HG03575 (cell line): Measurements from ENCODE around the gene MYCBP2.
"Not testable (repeated sequence)": the region's sequence is repeated elsewhere in the genome, so short reads cannot be mapped to it uniquely, and the experiment has no call there.

Experiments used
- ATAC-seq: cut with Tn5 transposase; IDR thresholded peaks from one replicate; pipeline ENCODE4 v1.9.1; 2021; ENCODE audit not compliant: unreplicated experiment, insufficient number of reproducible peaks, low FRiP score; ENCODE audit errors: extremely low read depth

Gene MYCBP2

DNA sequence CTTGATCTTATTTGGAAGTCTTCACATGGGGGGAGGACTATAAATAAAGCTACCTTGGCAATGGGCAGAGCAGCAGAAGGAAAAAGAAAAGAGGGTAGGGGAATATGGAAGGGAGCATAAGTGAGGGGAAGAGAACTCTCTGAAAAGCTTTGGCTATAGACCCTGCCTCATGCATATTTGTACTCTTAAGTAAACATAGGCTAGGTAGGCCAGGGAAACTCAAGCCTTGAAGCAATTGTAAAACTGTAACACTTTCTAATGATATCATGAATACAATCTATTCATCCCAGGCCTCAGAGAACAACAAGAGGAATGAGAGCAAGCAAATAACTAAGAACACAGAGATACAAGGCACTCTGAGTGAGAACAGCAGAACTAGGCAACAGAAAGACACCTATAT lies 20.4 kb downstream of the MYCBP2 start:
- no peak for ATAC-seq

- no peak for ATAC-seq
Measured at GRCh38 chr13:77305266-77305665, 21.6 kb downstream of the MYCBP2 start.

GRCh38 chr13:77300176-77301037 lies 26.5 kb downstream of the MYCBP2 start:
- no peak for ATAC-seq

DNA sequence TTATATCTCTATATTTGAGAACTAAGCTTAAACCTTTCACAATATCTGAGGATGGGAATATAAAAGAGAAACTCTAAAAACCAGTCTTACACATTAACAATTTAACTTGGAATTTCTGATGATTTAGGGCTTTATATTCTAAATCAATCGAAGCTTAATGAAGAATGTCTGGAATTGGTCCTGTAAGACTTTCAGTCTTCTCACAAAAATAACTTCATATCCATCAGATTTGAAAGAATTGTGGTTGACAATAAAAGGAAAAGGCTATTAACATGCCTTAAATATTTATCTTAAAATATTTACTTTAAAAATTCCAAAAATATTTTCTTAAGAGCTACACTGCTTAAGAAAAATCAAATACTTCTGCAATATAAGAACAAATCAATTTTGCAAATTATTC lies 27.3 kb downstream of the MYCBP2 start:
- no peak for ATAC-seq

GRCh38 chr13:77298426-77298825 lies 28.5 kb downstream of the MYCBP2 start:
- ATAC-seq = peak; percentile 46

DNA sequence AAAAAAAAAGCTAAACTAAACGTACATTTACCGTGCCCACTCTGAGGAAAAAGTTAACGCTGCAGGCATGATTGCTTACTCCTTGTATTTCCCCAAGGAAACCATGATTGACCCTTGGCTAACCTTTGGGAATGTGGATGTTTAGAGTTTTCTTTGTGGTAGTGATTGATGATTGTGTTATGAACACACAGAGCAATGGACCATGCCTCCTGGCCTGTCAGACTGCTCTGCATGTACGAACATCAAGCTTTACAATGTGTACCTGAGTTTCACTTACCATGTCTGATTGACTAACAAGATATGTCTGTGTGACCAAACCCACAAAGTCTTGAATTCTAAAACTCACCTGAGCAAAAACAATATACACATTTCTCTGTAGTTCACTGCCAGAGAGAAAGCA lies 35.1 kb downstream of the MYCBP2 start:
- no peak for ATAC-seq

DNA sequence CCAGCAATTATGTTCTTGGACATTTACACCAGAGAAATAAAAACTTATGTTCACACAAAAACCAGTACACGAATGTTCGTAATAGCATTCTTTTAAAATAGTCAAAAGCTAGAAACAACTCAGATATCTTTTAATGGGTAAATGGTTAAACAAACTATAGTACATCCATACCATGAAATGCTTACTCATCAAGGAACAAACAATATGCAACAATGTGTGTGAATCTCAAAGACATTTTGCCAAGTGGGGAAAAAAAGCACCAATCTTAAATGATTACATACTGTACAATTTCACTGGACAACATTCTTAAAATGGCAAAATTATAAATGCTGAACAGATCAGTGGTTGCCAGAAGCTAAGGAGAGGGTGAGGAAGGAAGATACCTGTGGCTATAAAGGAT lies 36.6 kb downstream of the MYCBP2 start:
- no peak for ATAC-seq

GRCh38 chr13:77289851-77290250 lies 37.0 kb downstream of the MYCBP2 start:
- no peak for ATAC-seq

DNA sequence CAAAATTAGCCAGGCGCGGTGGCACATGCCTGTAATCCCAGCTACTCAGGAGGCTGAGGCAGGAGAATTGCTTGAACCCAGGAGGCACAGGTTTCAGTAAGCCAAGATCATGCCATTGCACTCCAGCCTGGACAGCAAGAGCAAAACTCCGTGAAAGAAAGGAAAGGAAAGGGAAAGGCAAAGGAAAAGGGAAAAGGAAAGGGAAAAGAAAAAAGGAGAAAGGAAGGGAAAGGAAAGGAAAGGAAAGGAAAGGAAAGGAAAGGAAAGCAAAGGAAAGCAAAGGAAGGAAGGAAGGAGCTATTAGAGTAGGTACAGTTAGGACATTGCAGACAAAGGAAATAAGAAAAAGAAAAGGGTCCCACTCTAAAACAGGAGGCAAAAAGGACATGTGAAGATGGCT lies 41.3 kb downstream of the MYCBP2 start:
- not testable (repeated sequence) for ATAC-seq

DNA sequence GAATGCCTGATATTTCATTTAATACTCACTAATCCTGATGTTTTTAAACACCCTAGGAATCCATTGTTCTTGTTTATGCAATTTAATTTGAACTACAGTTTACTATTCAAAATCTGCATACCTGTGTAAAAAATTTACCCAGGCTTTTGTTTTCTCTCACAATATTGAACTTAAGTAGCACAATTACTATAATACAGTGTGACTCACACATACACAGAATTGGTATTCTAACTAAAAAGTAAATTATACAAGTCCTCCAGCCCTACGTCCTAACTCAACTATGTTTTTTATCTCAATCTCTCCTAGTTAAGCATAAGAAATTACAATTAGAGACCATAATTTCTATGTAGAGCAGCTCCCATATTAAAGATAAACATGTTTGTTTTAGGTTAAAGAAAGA lies 41.8 kb downstream of the MYCBP2 start:
- no peak for ATAC-seq

GRCh38 chr13:77274126-77274525 lies 52.8 kb downstream of the MYCBP2 start:
- no peak for ATAC-seq

- no peak for ATAC-seq
Measured at GRCh38 chr13:77269141-77269540, 57.8 kb downstream of the MYCBP2 start.

DNA sequence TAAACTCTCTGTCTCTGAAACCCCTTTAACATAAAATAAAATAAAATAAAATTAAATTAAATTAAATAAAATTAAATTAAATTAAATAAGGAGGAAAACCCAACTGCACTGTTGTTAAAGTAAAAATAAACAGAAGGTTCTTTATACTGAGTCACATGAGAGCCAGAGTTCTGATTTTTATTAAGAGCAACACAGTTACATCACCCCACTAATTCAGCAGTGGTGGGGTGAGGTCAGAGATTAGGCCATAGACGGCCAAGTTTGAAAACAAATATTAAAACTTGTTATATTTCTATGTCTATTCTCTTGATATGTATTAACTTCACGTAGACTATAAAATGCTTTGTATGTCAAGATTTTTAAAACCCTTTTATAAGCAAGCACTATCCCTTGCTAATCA lies 59.5 kb downstream of the MYCBP2 start:
- no peak for ATAC-seq

- ATAC-seq = no peak
Measured at GRCh38 chr13:77265336-77265735, 61.6 kb downstream of the MYCBP2 start.

DNA sequence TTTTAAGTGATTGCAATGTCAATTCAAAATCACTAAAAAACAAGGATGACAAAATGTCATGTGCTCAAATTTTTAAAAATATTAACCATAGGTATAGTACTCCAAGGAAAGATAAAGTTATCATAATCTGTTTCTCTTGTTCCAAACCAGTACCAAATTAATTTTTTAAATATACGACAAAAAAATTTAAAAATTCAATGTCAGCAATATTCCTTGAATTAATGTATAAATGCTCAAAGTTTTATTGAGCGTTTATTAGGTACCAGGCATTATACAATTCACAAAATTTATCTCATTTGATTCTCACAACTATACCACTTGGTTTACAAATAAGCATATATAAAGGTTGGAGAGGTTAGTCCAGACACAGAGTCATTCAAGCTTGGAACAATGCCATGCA lies 64.7 kb downstream of the MYCBP2 start:
- no peak for ATAC-seq

DNA sequence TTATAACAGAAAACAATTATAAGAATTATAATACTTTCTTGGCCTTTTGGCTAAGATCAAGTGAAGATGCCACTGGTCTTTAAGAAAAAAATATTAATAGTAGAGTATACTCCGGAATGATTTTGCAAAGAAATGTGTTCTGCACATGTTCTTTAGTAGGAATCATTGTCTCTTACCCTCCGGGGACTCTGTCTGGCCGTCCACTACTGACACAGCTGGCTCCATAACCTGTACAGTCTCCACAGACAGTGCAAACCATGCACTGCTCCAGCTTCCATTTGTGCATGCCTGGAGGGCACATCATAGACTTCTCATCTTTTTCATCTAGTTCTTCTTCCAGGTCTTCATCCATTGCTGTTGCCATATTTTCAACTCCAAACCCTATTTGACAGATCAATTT lies 75.9 kb downstream of the MYCBP2 start:
- no peak for ATAC-seq

GRCh38 chr13:77245224-77245623 lies 81.7 kb downstream of the MYCBP2 start:
- not testable (repeated sequence) for ATAC-seq

GRCh38 chr13:77239312-77239711 lies 87.6 kb downstream of the MYCBP2 start:
- ATAC-seq = no peak

- no peak for ATAC-seq
Measured at GRCh38 chr13:77235456-77236022, 91.4 kb downstream of the MYCBP2 start.

GRCh38 chr13:77233159-77233558 lies 93.7 kb downstream of the MYCBP2 start:
- ATAC-seq = no peak

DNA sequence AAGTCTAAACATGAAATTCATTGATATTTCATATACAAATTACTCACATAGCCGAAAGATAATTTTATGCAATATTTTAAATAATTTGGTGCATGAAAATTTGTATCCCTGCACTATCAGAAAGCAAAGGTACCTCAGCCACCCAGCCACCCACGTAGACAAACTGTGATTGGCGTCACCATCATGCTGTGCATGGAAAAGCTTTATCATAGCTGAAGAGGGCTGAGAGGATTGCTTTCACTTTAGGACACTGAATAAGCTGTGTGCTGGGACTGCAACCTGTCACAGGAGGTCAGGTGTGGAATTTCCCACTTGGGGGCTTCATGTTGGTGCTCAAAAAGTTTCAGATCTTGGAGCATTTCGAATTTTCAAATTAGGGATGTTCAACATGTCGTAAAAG lies 96.3 kb downstream of the MYCBP2 start:
- ATAC-seq = no peak
